Sigmoid colon (tissue), 4 donors: ENCODE results near the gene NTF3.

Experiments
- POLR2A ChIP-seq, 2 donors: fragments of 450-650 bp; IDR thresholded peaks; one replicate each; pipeline ENCODE4 v1.6.1; 2016; ENCODE audit warnings: antibody characterized with exemption in 2 of 2, mild to moderate bottlenecking in 2 of 2, moderate library complexity in 2 of 2
- POLR2AphosphoS5 ChIP-seq, 4 donors: sonication (generic); formaldehyde crosslinking; IDR thresholded peaks; one replicate each; pipeline ENCODE4 v1.6.1; 2017; ENCODE audit warnings: antibody characterized with exemption in 4 of 4

DNA sequence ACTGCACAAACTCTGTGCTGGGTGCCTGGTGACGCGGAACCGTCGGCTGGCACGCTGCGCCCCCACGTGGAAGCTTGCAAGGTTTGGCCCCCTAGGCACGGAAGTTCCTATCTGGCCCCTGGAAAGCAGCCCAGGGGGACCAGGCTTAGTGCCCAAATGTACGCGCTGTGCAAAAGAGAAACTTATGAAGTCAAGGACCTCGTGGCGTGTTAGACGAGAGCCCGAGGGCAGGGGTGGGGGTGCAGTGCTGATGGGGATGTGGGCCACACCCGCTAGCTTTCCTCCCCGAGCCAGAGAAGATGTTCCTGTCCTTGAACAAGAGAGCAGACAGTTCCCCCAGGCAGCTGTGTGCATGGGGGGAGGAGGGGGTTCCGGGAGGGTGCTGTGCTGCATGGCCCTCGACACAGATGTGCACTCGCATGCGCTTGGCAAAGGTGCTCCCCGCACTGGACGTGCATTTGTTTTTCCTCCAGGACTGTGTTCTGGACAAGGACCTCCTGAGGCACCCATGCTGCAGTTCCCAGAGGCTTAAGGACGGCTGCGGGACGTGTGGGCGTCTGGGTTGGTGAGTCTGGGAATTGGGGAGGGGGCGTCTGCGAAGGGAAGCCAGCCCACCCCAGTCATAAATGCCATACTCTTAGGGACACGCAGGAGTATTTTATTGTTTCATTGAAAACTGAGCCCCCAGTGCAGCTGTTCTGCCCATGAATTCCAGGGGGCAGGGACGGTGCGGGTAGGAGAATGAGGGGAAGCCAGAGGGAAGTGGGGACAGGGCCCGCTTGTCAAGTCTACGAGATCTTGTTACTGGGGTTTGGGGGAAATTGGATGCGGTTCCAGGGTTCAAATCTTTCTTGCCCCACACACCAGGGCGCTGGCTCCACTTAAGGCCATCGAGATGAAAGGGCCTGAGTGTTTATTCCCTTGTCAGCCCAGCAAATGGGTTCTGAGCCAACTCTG, 80.0 kb downstream of the NTF3 start:
- TF ChIP-seq POLR2AphosphoS5 (IDR thresholded peaks at IDR 0.05) (no peak), POLR2A (IDR thresholded peaks at IDR 0.05) (no peak)
